ENCODE measurements around the gene LYRM2.

The LYRM2 gene

GRCh38 chr6:89590133-89590532 is 48.4 kb downstream of the LYRM2 start:
- no peak for DNase-seq

- no peak for DNase-seq
These were observed 49.1 kb downstream of the LYRM2 start for GRCh38 chr6:89589297-89590025.

- DNase-seq, result no peak
These were observed 53.4 kb downstream of the LYRM2 start for GRCh38 chr6:89585154-89585553.

GRCh38 chr6:89584539-89584938 is 54.0 kb downstream of the LYRM2 start:
- no peak for DNase-seq

- no peak for DNase-seq
These were observed 55.0 kb downstream of the LYRM2 start for GRCh38 chr6:89583559-89583958.

- no peak for DNase-seq
These were observed 55.8 kb downstream of the LYRM2 start for GRCh38 chr6:89582669-89583325.

GRCh38 chr6:89581689-89582088 is 56.9 kb downstream of the LYRM2 start:
- DNase-seq, result no peak

GRCh38 chr6:89580997-89581666 is 57.4 kb downstream of the LYRM2 start:
- DNase-seq, result no peak

- DNase-seq, result no peak
These were observed 63.0 kb downstream of the LYRM2 start for GRCh38 chr6:89575562-89575960.

GRCh38 chr6:89574910-89575561 is 63.5 kb downstream of the LYRM2 start:
- no peak for DNase-seq

GRCh38 chr6:89567630-89568390 is 70.7 kb downstream of the LYRM2 start:
- no peak for DNase-seq

GRCh38 chr6:89566930-89567629 is 71.5 kb downstream of the LYRM2 start:
- no peak for DNase-seq

GRCh38 chr6:89566008-89566800 is 72.3 kb downstream of the LYRM2 start:
- no peak for DNase-seq

GRCh38 chr6:89564752-89565427 is 73.7 kb downstream of the LYRM2 start:
- no peak for DNase-seq

GRCh38 chr6:89563866-89564265 is 74.7 kb downstream of the LYRM2 start:
- no peak for DNase-seq

GRCh38 chr6:89562093-89562973 is 76.2 kb downstream of the LYRM2 start:
- DNase-seq, result no peak

GRCh38 chr6:89559487-89559886 is 79.1 kb downstream of the LYRM2 start:
- DNase-seq, result no peak

GRCh38 chr6:89555806-89556205 is 82.7 kb downstream of the LYRM2 start:
- DNase-seq, result no peak

GRCh38 chr6:89555031-89555430 is 83.5 kb downstream of the LYRM2 start:
- DNase-seq, result no peak

- no peak for DNase-seq
These were observed 84.4 kb downstream of the LYRM2 start for GRCh38 chr6:89554106-89554505.

Measured in activated T-cell treated with anti-CD3 and anti-CD28 coated beads, Interleukin-2, amount 50 U/mL, for 1 hour (primary cell).